Breast epithelium (tissue), 4 donors: ENCODE results near the gene MGAT4B. TPM values are rescaled to one million over a fixed set of nuclear protein-coding genes. Genes with fewer than 3 reads are reported as not detected.

Source experiments
- DNase-seq, 2 donors: peaks; one replicate each; pipeline ENCODE4 v3.0.0-alpha.2; 2019; ENCODE audit warnings: low spot score in 2 of 2
- H3K27ac ChIP-seq, 2 donors: fragments of 200-600 bp; sonication (generic) in 1 of 2; one replicate each; pipeline ENCODE4 v1.5.1; 2016 to 2019; ENCODE audit warnings: mild to moderate bottlenecking in 1 of 2
- H3K27me3 ChIP-seq, 2 donors: fragments of 200-600 bp; sonication (generic) in 1 of 2; one replicate each; pipeline versions ENCODE4 v1.5.1 to v1.6.0; 2017 to 2019; ENCODE audit warnings: control low read depth in 1 of 2, mild to moderate bottlenecking in 1 of 2
- H3K36me3 ChIP-seq: fragments of 200-600 bp; one replicate; pipeline ENCODE4 v1.5.1; 2019
- H3K4me1 ChIP-seq, 2 donors: fragments of 200-600 bp; sonication (generic); one replicate each; pipeline ENCODE4 v1.5.1; 2016 to 2019; ENCODE audit warnings: control low read depth in 1 of 2
- H3K4me3 ChIP-seq, 3 donors: fragments of 200-600 bp; sonication (generic); 1 replicate in 2 of 3; 2 replicates in 1 of 3; pipeline ENCODE4 v1.5.1; 2016 to 2019; ENCODE audit warnings: mild to moderate bottlenecking in 3 of 3, moderate library complexity in 2 of 3
- H3K9me3 ChIP-seq, 2 donors: fragments of 200-600 bp; sonication (generic) in 1 of 2; one replicate each; pipeline ENCODE4 v1.5.1; 2016 to 2019; ENCODE audit warnings: control low read depth in 1 of 2
- POLR2A ChIP-seq: fragments of 450-650 bp; IDR thresholded peaks from one replicate; pipeline ENCODE4 v1.6.1; 2016; ENCODE audit warnings: antibody characterized with exemption, mild to moderate bottlenecking, moderate library complexity
- POLR2AphosphoS5 ChIP-seq, 3 donors: sonication (generic); formaldehyde crosslinking; IDR thresholded peaks; one replicate each; pipeline ENCODE4 v1.6.1; 2017; ENCODE audit warnings: antibody characterized with exemption in 3 of 3
- intact Hi-C: fragments of 100-400 bp; cut with DNase I; formaldehyde crosslinking; loops from one replicate; pipeline ENCODE4 v1.15.1; 2023; ENCODE audit warnings: low total_unique reads
- total RNA-seq, 3 donors: library from RNA; depleted of rRNA; stranded (reverse); fragments of >200 nt; gene quantifications; one replicate each; pipeline ENCODE4 v1.1.0, GENCODE V29; 2016
- TF ChIP-seq, protein P1 (sequence below), 3 donors: fragments of 450-650 bp; IDR thresholded peaks; one replicate each; pipeline ENCODE4 v1.5.1; 2016 to 2017; ENCODE audit warnings: antibody characterized with exemption in 3 of 3, mild to moderate bottlenecking in 3 of 3, moderate library complexity in 3 of 3

The MGAT4B gene
- total RNA-seq, 3 donors from 2014 or later = 43.0 to 73.7 (median 54.6) TPM

DNA sequence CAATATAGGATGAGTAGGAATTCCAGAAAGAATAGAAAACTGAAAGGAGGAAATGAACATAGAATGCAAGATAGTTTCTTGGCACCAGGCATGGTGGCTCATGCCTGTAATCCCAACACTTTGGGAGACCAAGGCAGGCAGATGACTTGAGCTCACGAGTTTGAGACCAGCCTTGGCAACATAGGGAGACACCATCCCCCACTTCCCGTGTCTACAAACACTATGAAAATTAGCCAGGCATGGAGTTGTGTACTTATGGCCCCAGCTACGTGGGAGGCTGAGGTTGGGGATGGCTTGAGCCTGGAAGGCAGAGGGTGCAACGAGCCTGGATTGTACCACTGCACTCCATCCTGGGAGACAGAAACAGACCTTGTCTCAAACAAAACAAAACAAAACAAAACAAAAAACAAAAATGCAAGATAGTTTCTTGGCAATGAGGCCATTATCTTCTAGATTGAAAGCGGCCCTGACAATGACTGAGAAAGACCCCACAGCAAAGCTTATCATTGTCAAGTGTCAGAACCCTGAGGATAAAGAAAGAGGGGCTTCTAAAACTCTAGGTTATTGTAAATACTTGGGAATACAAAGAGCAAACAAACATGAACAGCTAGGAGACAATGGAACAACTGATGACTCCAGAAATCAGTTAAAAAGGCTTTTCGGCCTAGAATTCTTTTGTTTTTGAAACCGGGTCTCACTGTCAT lies 23.2 kb upstream of the MGAT4B start:
- Histone ChIP-seq H3K27me3 (no peaks in the 10 kb centered on the region), H3K4me1 (peaks cover 0 to 5% of the 10 kb centered on the region in 2 donors), H3K4me3 (no peak overlapping the region), H3K9me3 (no peaks in the 10 kb centered on the region), H3K36me3 (peaks cover 27% of the 10 kb centered on the region), H3K27ac (no peak overlapping the region)
- TF ChIP-seq POLR2AphosphoS5 (IDR thresholded peaks at IDR 0.05) = no peak
- TF ChIP-seq POLR2A = no peak
- no peak for DNase-seq
- intact Hi-C loops = no loop called here

DNA sequence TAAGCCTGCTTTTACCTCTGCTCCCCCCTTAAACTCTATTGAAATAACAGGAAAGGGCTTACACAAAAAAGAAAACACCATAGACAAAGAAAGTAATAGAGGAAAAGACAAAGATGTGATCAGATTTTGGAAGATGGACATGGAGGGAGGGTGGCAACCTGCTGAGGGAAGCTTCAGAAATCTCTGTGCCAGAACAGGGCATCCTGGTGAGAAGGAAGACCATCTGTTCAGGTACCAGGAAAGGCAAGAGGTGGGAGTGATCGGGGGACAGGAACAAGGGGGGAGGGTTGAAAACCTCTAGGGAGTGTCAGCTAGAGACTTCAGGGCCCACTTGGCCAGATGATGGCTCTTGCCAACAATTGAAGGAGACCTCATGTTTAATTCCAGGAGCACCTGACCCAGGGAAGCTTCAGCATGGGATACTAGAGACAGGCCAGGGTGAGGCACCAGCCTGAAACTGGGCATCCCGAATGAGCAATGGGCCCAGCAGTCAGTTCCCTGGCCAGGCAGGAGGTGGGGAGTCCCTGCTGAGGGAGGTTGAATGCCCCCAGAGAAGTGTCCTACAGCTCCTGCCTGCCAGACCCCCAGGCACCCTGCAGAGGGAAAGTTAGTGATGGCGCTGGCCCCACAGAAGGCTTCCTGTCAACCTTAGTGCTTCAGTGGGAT lies 22.2 kb upstream of the MGAT4B start:
- H3K36me3 ChIP-seq = peaks cover 35% of the 10 kb centered on the region
- H3K4me1 ChIP-seq = peaks cover 0 to 5% of the 10 kb centered on the region in 2 donors
- peak overlapping the region; percentile 1 to 64 for H3K27ac ChIP-seq
- H3K9me3 ChIP-seq = no peaks in the 10 kb centered on the region
- TF ChIP-seq POLR2AphosphoS5 (IDR thresholded peaks at IDR 0.05) (no peak), POLR2A (no peak)
- TF ChIP-seq, protein P1, sequence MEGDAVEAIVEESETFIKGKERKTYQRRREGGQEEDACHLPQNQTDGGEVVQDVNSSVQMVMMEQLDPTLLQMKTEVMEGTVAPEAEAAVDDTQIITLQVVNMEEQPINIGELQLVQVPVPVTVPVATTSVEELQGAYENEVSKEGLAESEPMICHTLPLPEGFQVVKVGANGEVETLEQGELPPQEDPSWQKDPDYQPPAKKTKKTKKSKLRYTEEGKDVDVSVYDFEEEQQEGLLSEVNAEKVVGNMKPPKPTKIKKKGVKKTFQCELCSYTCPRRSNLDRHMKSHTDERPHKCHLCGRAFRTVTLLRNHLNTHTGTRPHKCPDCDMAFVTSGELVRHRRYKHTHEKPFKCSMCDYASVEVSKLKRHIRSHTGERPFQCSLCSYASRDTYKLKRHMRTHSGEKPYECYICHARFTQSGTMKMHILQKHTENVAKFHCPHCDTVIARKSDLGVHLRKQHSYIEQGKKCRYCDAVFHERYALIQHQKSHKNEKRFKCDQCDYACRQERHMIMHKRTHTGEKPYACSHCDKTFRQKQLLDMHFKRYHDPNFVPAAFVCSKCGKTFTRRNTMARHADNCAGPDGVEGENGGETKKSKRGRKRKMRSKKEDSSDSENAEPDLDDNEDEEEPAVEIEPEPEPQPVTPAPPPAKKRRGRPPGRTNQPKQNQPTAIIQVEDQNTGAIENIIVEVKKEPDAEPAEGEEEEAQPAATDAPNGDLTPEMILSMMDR (IDR thresholded peaks at IDR 0.05) = no peak
- H3K4me3 ChIP-seq = no peak overlapping the region
- intact Hi-C loops = no loop called here
- no peak for DNase-seq
- no peaks in the 10 kb centered on the region for H3K27me3 ChIP-seq

DNA sequence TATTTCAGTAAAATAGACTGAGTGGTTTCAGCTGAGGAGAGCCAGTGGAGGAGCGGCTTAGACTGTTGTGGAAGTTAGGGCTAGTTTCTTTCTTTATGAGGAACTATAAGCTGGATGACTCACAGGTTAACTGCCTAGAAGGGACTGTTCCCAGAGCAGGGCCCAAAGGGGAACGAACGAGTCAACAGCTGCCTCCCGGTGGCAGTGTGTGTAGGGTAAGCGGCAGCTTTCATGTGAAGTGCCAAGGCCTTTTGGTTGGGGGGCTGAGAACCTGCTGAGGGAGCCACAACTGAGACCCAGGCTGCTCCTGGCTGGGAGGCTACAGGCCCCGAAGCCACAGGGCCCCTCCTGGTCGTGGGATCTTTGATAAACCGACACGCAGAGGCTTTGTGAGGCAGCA lies 21.0 kb upstream of the MGAT4B start:
- Histone ChIP-seq H3K36me3 (peaks cover 28% of the 10 kb centered on the region), H3K9me3 (no peaks in the 10 kb centered on the region), H3K27me3 (no peaks in the 10 kb centered on the region), H3K4me3 (no peak overlapping the region), H3K4me1 (peaks cover 0 to 9% of the 10 kb centered on the region in 2 donors), H3K27ac (no peak overlapping the region)
- intact Hi-C loops = no loop called here
- TF ChIP-seq POLR2A (no peak), POLR2AphosphoS5 (IDR thresholded peaks at IDR 0.05) (no peak)
- DNase-seq = no peak

DNA sequence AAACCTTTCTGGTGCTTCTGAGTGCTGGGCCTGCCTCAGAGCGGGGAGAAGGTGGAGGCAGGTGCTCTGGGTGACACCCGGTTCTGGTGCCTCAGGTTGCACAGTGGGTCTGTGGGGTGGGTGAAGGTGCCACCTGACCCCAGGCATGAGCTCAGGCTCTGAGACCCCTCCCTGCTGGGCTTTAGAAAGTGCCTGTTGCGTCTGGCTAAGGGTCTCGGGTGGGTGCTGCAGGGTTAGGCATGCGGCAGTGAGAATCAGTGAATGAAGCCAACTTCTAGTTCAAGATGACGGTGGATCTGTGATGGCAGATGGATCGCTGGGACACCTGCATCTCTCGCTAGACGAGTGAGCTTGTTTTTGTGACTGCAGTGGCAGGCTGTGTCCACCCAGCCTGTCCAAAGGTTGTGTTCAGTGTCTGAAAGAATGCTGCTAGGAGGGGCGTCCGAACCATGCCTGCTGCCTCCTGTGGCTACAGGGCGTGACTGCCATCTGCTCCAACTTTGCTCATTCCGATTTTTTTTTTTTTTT lies 19.1 kb upstream of the MGAT4B start:
- intact Hi-C loops = no loop called here
- Histone ChIP-seq H3K27me3 (no peaks in the 10 kb centered on the region), H3K36me3 (peaks cover 20% of the 10 kb centered on the region), H3K4me1 (peaks cover 3 to 15% of the 10 kb centered on the region in 2 donors), H3K27ac (no peak overlapping the region), H3K9me3 (no peaks in the 10 kb centered on the region), H3K4me3 (peak overlapping the region in 1 of 3 donors; percentile 2)
- TF ChIP-seq POLR2AphosphoS5 (IDR thresholded peaks at IDR 0.05) = no peak
- TF ChIP-seq POLR2A = no peak
- TF ChIP-seq, protein P1 (IDR thresholded peaks at IDR 0.05) = no peak
- DNase-seq = no peak

DNA sequence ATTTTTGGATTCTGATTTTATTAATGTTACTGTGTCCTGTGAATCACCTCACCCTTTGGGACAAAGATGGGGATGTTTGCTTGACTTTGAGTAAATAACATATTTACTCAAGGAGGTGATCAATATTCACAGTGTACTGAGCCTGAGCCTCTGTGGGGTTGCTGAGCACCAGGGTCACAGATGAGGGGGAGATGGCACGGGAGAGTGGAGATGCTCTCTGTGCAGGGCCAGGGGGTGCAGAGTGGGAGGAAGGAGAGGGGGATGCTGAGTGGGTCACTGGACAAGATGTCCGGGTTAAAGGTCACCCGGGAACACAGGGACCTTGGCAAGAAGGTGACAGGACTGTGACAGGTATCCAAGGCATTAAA lies 18.1 kb upstream of the MGAT4B start:
- peak overlapping the region; percentile 11 to 41 for H3K27ac ChIP-seq
- no peaks in the 10 kb centered on the region for H3K27me3 ChIP-seq
- peaks cover 20% of the 10 kb centered on the region for H3K36me3 ChIP-seq
- intact Hi-C loops = no loop called here
- H3K4me3 ChIP-seq = peak overlapping the region in 1 of 3 donors; percentile 94
- peaks cover 6 to 21% of the 10 kb centered on the region in 2 donors for H3K4me1 ChIP-seq
- no peak for DNase-seq
- TF ChIP-seq, protein P1 (IDR thresholded peaks at IDR 0.05) = no peak
- TF ChIP-seq POLR2A = no peak
- no peak for TF ChIP-seq POLR2AphosphoS5 (IDR thresholded peaks at IDR 0.05)
- no peaks in the 10 kb centered on the region for H3K9me3 ChIP-seq
